K562 (cell line): ENCODE measurements around the gene GUK1. TPM values are rescaled to one million over a fixed set of nuclear protein-coding genes. Genes with fewer than 3 reads are reported as not detected.

ENCODE experiments used
- ATAC-seq: fragments of 200-7000 bp; cut with Tn5 transposase; 3 replicates; pipeline ENCODE4 v1.9.1; 2020; ENCODE audit warnings: moderate library complexity
- BruUV-seq: library from RNA; stranded (reverse); fragments of 400-500 nt; replicated peaks from 2 replicates; lab custom pipeline; 2021; lab: Mats Ljungman, UMichigan
- CTCF ChIA-PET: fragments of 300-600 bp; formaldehyde crosslinking; extraction: SDS; loops from one replicate; lab custom pipeline; 2021; ENCODE audit warnings: low intra/inter-chr PET ratio; lab: Yijun Ruan, JAX
- POLR2A ChIA-PET: fragments of 300-600, 350-650 bp; sonication (Branson Sonifier 250); formaldehyde crosslinking; extraction: SDS; loops from one replicate; lab custom pipeline; 2021; ENCODE audit warnings: antibody characterized with exemption, inconsistent platforms; lab: Yijun Ruan, JAX
- DNase-seq, 4 experiments: peaks; one replicate each; pipeline versions ENCODE4 v3.0.0 to v3.0.0-alpha.2; 2011 to 2018; ENCODE audit warnings: low spot score in 3 of 4, mixed read lengths in 3 of 4; ENCODE audit errors: extremely low read depth in 1 of 4
- FAIRE-seq: peaks from 2 replicates; lab custom pipeline; 2011; peaks lifted over from hg19 to GRCh38; lab: Jason Lieb, UNC
- H2AFZ ChIP-seq: 2 replicates; pipeline ENCODE4 v1.6.0; 2011; ENCODE audit warnings: low read depth, low read length, control low read depth, inconsistent platforms
- H3K27ac ChIP-seq: fragments of 200-600 bp; 3 replicates; pipeline ENCODE4 v1.8.0; 2011; ENCODE audit warnings: low read depth, mild to moderate bottlenecking, control low read depth, inconsistent platforms, low read length, moderate library complexity, mixed read lengths; ENCODE audit errors: extremely low read depth
- H3K27me3 ChIP-seq, 2 experiments: fragments of 300-600 bp in 1 of 2; 2 replicates in 1 of 2; 3 replicates in 1 of 2; pipeline versions ENCODE4 v1.6.0 to v1.8.0; 2011; ENCODE audit warnings: inconsistent platforms in 2 of 2, low read length in 2 of 2, mild to moderate bottlenecking in 1 of 2, mixed read lengths in 1 of 2, moderate library complexity in 1 of 2; ENCODE audit not compliant: control insufficient read depth in 2 of 2, insufficient read depth in 2 of 2
- H3K36me3 ChIP-seq: fragments of 300-600 bp; 3 replicates; pipeline ENCODE4 v1.8.0; 2011; ENCODE audit warnings: mild to moderate bottlenecking, low read length, inconsistent platforms; ENCODE audit not compliant: control insufficient read depth, insufficient read depth
- H3K4me1 ChIP-seq, 2 experiments: fragments of 200-600 bp in 1 of 2; replicated peaks in 1 of 2; 2 replicates in 1 of 2; 3 replicates in 1 of 2; pipeline versions ENCODE4 v1.5.1 to v1.8.0; 2011; ENCODE audit warnings: inconsistent platforms in 2 of 2, low read length in 2 of 2, mild to moderate bottlenecking in 1 of 2, mixed read lengths in 1 of 2, moderate library complexity in 1 of 2; ENCODE audit not compliant: control insufficient read depth in 2 of 2, insufficient read depth in 2 of 2
- H3K4me2 ChIP-seq: 2 replicates; pipeline ENCODE4 v1.6.1; 2011; ENCODE audit warnings: low read length, control low read depth, inconsistent platforms, mixed read lengths; ENCODE audit not compliant: insufficient read depth
- H3K4me3 ChIP-seq: fragments of 200-600 bp; sonication (generic), shearing (Covaris generic); 2 replicates; pipeline ENCODE4 v1.5.1; 2016; ENCODE audit warnings: control low read depth, inconsistent platforms
- H3K79me2 ChIP-seq: fragments of 200-600 bp; 3 replicates; pipeline ENCODE4 v1.8.0; 2011; ENCODE audit warnings: low read length, inconsistent platforms; ENCODE audit not compliant: control insufficient read depth, insufficient read depth
- H3K9ac ChIP-seq, 2 experiments: 2 replicates each; pipeline versions ENCODE4 v1.6.0 to v1.6.1; 2011; ENCODE audit warnings: low read depth in 2 of 2, low read length in 2 of 2, control low read depth in 1 of 2, inconsistent platforms in 1 of 2, mild to moderate bottlenecking in 1 of 2, mixed read lengths in 1 of 2; ENCODE audit not compliant: insufficient read depth in 1 of 2
- H3K9me1 ChIP-seq: one replicate; pipeline ENCODE4 v1.6.0; 2011; ENCODE audit warnings: inconsistent platforms, mild to moderate bottlenecking, low read length, moderate library complexity; ENCODE audit not compliant: control insufficient read depth, insufficient read depth
- H3K9me3 ChIP-seq: replicated peaks from 2 replicates; pipeline ENCODE4 v1.5.1; 2011; ENCODE audit warnings: low read depth, low read length, inconsistent platforms; ENCODE audit not compliant: control insufficient read depth, insufficient read depth
- H4K20me1 ChIP-seq: replicated peaks from 2 replicates; pipeline ENCODE4 v1.6.1; 2011; ENCODE audit warnings: low read length, inconsistent platforms, mixed read lengths; ENCODE audit not compliant: control insufficient read depth, insufficient read depth
- NCOA4 ChIP-seq: fragments of 450-650 bp; IDR thresholded peaks from 2 replicates; pipeline ENCODE4 v1.6.1; 2018; ENCODE audit warnings: mild to moderate bottlenecking; ENCODE audit not compliant: partially characterized antibody
- POLR2G ChIP-seq: fragments of 200-400 bp; formaldehyde crosslinking; IDR thresholded peaks from 2 replicates; pipeline ENCODE4 v1.6.1; 2017; ENCODE audit warnings: low read depth, mild to moderate bottlenecking, antibody characterized with exemption, low read length, moderate library complexity
- ZNF57 ChIP-seq: fragments of 450-650 bp; formaldehyde crosslinking; IDR thresholded peaks from 2 replicates; pipeline ENCODE4 v1.4.0; 2020; ENCODE audit warnings: mild to moderate bottlenecking, moderate library complexity
- WGBS: fragments of 100-300 bp; shearing (Covaris generic); methylation state at CpG from one replicate; pipeline ENCODE4 v1.1.6; 2016; ENCODE audit warnings: low coverage, mixed read lengths; ENCODE audit not compliant: insufficient coverage; ENCODE audit errors: missing lambda C conversion rate; 5-methylcytosine and 5-hydroxymethylcytosine counted together
- in situ Hi-C: fragments of 300-500 bp; cut with MboI; formaldehyde crosslinking; loops from 4 replicates; pipeline ENCODE4 v1.15.0; 2018; ENCODE audit warnings: inconsistent platforms, mixed read lengths
- intact Hi-C: fragments of 100-400 bp; cut with micrococcal nuclease; formaldehyde crosslinking; loops from 2 replicates; pipeline ENCODE4 v1.14.2; 2022
- polyA plus RNA-seq, 8 experiments: library from polyadenylated mRNA; depleted of rRNA in 4 of 8; stranded (reverse) in 5 of 8; unstranded in 3 of 8; fragments of >200 nt; fragmentation: Nextera tagmentation in 2 of 8; fragmentation: Illumina TruSeq in 1 of 8; extraction: Ambion mirVana in 2 of 8; extraction: Trizol in 1 of 8; gene quantifications; 2 replicates each; pipeline versions ENCODE4 v1.2.1 to v1.2.3, GENCODE V29; 2011 to 2014; ENCODE audit warnings: inconsistent platforms in 1 of 8, missing spikeins in 1 of 8
- total RNA-seq, 7 experiments: library from RNA; depleted of rRNA in 6 of 7; stranded (reverse); fragments of >200 nt in 6 of 7; fragmentation: Illumina TruSeq in 2 of 7; extraction: Trizol in 2 of 7; gene quantifications; 2 replicates each; pipeline versions ENCODE4 v1.2.1 to v1.2.3, GENCODE V29; 2011 to 2021; ENCODE audit warnings: low replicate concordance in 1 of 7
- TF ChIP-seq, protein P1 (sequence below): sonication (generic); formaldehyde crosslinking; IDR thresholded peaks from 2 replicates; pipeline ENCODE4 v1.8.1; 2023; ENCODE audit warnings: mild to moderate bottlenecking, missing genetic modification reagents

The GUK1 gene
- total and polyA plus RNA-seq, 9 of the 15 experiments (the other 6 are each of a cell fraction or from before 2014, with no cell fraction given) = 7.0 to 331 (median 132) TPM

DNA sequence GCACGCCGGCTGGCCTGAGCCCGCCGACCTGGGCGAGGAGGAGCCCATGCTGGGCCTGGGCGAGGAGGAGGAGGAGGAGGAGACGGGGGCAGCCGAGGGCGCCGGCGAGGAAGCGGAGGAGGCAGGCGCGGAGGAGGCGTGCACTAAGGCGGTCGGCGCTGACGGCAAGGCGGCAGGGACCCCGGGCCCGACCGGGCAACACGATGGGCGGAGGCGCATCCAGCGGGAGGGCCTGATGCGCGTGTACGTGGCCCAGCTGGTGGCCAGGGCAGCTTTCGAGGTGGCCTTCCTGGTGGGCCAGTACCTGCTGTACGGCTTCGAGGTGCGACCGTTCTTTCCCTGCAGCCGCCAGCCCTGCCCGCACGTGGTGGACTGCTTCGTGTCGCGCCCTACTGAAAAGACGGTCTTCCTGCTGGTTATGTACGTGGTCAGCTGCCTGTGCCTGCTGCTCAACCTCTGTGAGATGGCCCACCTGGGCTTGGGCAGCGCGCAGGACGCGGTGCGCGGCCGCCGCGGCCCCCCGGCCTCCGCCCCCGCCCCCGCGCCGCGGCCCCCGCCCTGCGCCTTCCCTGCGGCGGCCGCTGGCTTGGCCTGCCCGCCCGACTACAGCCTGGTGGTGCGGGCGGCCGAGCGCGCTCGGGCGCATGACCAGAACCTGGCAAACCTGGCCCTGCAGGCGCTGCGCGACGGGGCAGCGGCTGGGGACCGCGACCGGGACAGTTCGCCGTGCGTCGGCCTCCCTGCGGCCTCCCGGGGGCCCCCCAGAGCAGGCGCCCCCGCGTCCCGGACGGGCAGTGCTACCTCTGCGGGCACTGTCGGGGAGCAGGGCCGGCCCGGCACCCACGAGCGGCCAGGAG is 18.3 kb downstream of the GUK1 start:
- 94% methylated on average over 40 of the region's 98 CpGs for WGBS
- ChIA-PET POLR2A (interaction anchor here (0.6 to 1.0 kb wide), 3 partner anchors 10 to 333 kb away, joined by 3 to 7 read pairs (median 4); no protein-coding TSS in a partner anchor), CTCF (no interaction called here)
- peaks cover 0 to 58% of the 10 kb centered on the region in 2 experiments; a peak in 3 of 5 replicates for H3K4me1 ChIP-seq
- H3K9ac ChIP-seq = no peak overlapping the region
- H2AFZ ChIP-seq = no peak overlapping the region
- no peaks in the 10 kb centered on the region for H3K27me3 ChIP-seq
- intact Hi-C loops (no loop called here), in situ Hi-C loops (no loop called here)
- H4K20me1 ChIP-seq = no peaks in the 10 kb centered on the region; the same call in 1 of the 2 replicates
- no peak overlapping the region for H3K4me2 ChIP-seq
- DNase-seq (no peak), ATAC-seq (no peak), FAIRE-seq (no peak)
- H3K9me3 ChIP-seq = no peaks in the 10 kb centered on the region
- no peak overlapping the region for H3K4me3 ChIP-seq
- no TSS peak for BruUV-seq
- H3K79me2 ChIP-seq = no peaks in the 10 kb centered on the region
- no peaks in the 10 kb centered on the region for H3K36me3 ChIP-seq
- TF ChIP-seq POLR2G (peak; percentile 25; the same call in 1 of the 2 replicates), NCOA4 (no peak), ZNF57 (CRISPR knock-in tag) (no peak)
- TF ChIP-seq, protein P1, sequence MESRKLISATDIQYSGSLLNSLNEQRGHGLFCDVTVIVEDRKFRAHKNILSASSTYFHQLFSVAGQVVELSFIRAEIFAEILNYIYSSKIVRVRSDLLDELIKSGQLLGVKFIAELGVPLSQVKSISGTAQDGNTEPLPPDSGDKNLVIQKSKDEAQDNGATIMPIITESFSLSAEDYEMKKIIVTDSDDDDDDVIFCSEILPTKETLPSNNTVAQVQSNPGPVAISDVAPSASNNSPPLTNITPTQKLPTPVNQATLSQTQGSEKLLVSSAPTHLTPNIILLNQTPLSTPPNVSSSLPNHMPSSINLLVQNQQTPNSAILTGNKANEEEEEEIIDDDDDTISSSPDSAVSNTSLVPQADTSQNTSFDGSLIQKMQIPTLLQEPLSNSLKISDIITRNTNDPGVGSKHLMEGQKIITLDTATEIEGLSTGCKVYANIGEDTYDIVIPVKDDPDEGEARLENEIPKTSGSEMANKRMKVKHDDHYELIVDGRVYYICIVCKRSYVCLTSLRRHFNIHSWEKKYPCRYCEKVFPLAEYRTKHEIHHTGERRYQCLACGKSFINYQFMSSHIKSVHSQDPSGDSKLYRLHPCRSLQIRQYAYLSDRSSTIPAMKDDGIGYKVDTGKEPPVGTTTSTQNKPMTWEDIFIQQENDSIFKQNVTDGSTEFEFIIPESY (CRISPR knock-in tag) = 0 out of 2 replicates have a peak, but pooled peaks have one; percentile 39
- no peak overlapping the region for H3K27ac ChIP-seq
- H3K9me1 ChIP-seq = peaks cover 3% of the 10 kb centered on the region
